H1 (cell line): Measurements from ENCODE around the gene S100PBP. TPM values are rescaled to one million over a fixed set of nuclear protein-coding genes. Genes with fewer than 3 reads are reported as not detected.

Source experiments
- CTCF ChIA-PET: fragments of 300-600 bp; sonication (Branson Sonifier 250); formaldehyde crosslinking; loops from one replicate; lab custom pipeline; 2021; ENCODE audit not compliant: partially characterized antibody; lab: Charles Lee
- POLR2A ChIA-PET: fragments of 300-600 bp; sonication (Branson Sonifier 250); formaldehyde crosslinking; loops from one replicate; lab custom pipeline; 2021; ENCODE audit warnings: inconsistent platforms; ENCODE audit not compliant: partially characterized antibody; lab: Charles Lee
- DNase-seq, 2 experiments: peaks; one replicate each; pipeline versions ENCODE4 v3.0.0 to v3.0.0-alpha.2; 2010 to 2022; ENCODE audit warnings: low spot score in 2 of 2, low read depth in 1 of 2, mixed read lengths in 1 of 2
- FAIRE-seq: peaks from 2 replicates; lab custom pipeline; 2011; peaks lifted over from hg19 to GRCh38; lab: Jason Lieb, UNC
- H2AFZ ChIP-seq: 2 replicates; pipeline ENCODE4 v1.8.1; 2012; ENCODE audit warnings: low read length, inconsistent platforms
- H2AK5ac ChIP-seq: 2 replicates; pipeline ENCODE4 v1.6.1; 2013; ENCODE audit warnings: low read depth, low read length
- H2BK120ac ChIP-seq: replicated peaks from 2 replicates; pipeline ENCODE3; 2013; ENCODE audit warnings: low read depth, low read length, inconsistent platforms
- H2BK12ac ChIP-seq: 2 replicates; pipeline ENCODE4 v1.6.1; 2013; ENCODE audit warnings: low read depth, low read length
- H2BK15ac ChIP-seq: 2 replicates; pipeline ENCODE4 v1.6.1; 2013; ENCODE audit warnings: low read length
- H2BK20ac ChIP-seq: 2 replicates; pipeline ENCODE4 v1.6.1; 2013; ENCODE audit warnings: low read length
- H2BK5ac ChIP-seq: 2 replicates; pipeline ENCODE4 v1.6.1; 2013; ENCODE audit warnings: low read depth, low read length
- H3K14ac ChIP-seq: 2 replicates; pipeline ENCODE4 v1.6.1; 2013; ENCODE audit warnings: inconsistent platforms; ENCODE audit not compliant: insufficient read length
- H3K18ac ChIP-seq: 2 replicates; pipeline ENCODE4 v1.6.1; 2013; ENCODE audit warnings: low read length; ENCODE audit errors: extremely low read depth
- H3K23ac ChIP-seq: 2 replicates; pipeline ENCODE4 v1.6.1; 2013; ENCODE audit warnings: inconsistent platforms; ENCODE audit not compliant: insufficient read length
- H3K23me2 ChIP-seq: 2 replicates; pipeline ENCODE4 v1.6.1; 2013; ENCODE audit warnings: low read depth, low read length
- H3K27ac ChIP-seq: 2 replicates; pipeline ENCODE4 v1.6.1; 2011; ENCODE audit warnings: low read depth, low read length, inconsistent platforms
- H3K27me3 ChIP-seq, 4 experiments: replicated peaks in 1 of 4; 1 replicate in 1 of 4; 2 replicates in 3 of 4; pipeline versions ENCODE4 v1.6.1 to v1.8.1; 2011 to 2013; ENCODE audit warnings: low read length in 3 of 4, mild to moderate bottlenecking in 3 of 4, inconsistent platforms in 2 of 4, mixed read lengths in 2 of 4, moderate library complexity in 1 of 4; ENCODE audit not compliant: control insufficient read depth in 3 of 4, insufficient read depth in 3 of 4; ENCODE audit errors: extremely low read depth in 1 of 4
- H3K36me3 ChIP-seq, 4 experiments: 2 replicates each; pipeline versions ENCODE4 v1.6.1 to v1.8.1; 2011 to 2013; ENCODE audit warnings: mild to moderate bottlenecking in 4 of 4, low read length in 3 of 4, moderate library complexity in 2 of 4, control low read depth in 1 of 4, inconsistent platforms in 1 of 4; ENCODE audit not compliant: insufficient read depth in 4 of 4, control insufficient read depth in 2 of 4
- H3K4ac ChIP-seq: replicated peaks from 2 replicates; pipeline ENCODE3; 2013; ENCODE audit warnings: low read length, low read depth, mixed read lengths, inconsistent platforms; ENCODE audit not compliant: insufficient read length
- H3K4me1 ChIP-seq, 4 experiments: replicated peaks in 1 of 4; 1 replicate in 1 of 4; 2 replicates in 3 of 4; pipeline versions ENCODE4 v1.6.1 to v1.8.1; 2011 to 2013; ENCODE audit warnings: low read length in 3 of 4, inconsistent platforms in 2 of 4, mixed read lengths in 1 of 4; ENCODE audit not compliant: insufficient read depth in 4 of 4, control insufficient read depth in 3 of 4
- H3K4me2 ChIP-seq, 2 experiments: 2 replicates each; pipeline versions ENCODE4 v1.6.1 to v1.8.1; 2011 to 2013; ENCODE audit warnings: low read depth in 2 of 2, low read length in 2 of 2, control low read depth in 1 of 2, inconsistent platforms in 1 of 2, mild to moderate bottlenecking in 1 of 2; ENCODE audit not compliant: insufficient read depth in 1 of 2
- H3K4me3 ChIP-seq, 4 experiments: fragments of 200-600, 300-600 bp in 1 of 4; sonication (generic), shearing (Covaris generic), sonication (Bioruptor Twin) in 1 of 4; 2 replicates each; pipeline versions ENCODE4 v1.5.1 to v1.8.1; 2011 to 2016; ENCODE audit warnings: low read length in 4 of 4, low read depth in 3 of 4, control low read depth in 2 of 4, inconsistent platforms in 2 of 4, mild to moderate bottlenecking in 2 of 4, mixed read lengths in 1 of 4, moderate library complexity in 1 of 4; ENCODE audit not compliant: insufficient read depth in 2 of 4; ENCODE audit errors: extremely low read depth in 1 of 4
- H3K56ac ChIP-seq: replicated peaks from 2 replicates; pipeline ENCODE3; 2013; ENCODE audit warnings: low read depth, mild to moderate bottlenecking, mixed read lengths, low read length, inconsistent platforms; ENCODE audit not compliant: insufficient read length
- H3K79me1 ChIP-seq: 2 replicates; pipeline ENCODE4 v1.6.1; 2013; ENCODE audit warnings: low read depth, low read length, control low read depth
- H3K79me2 ChIP-seq, 2 experiments: 2 replicates each; pipeline versions ENCODE4 v1.6.1 to v1.8.1; 2012 to 2013; ENCODE audit warnings: low read length in 2 of 2, mild to moderate bottlenecking in 2 of 2, inconsistent platforms in 1 of 2; ENCODE audit not compliant: insufficient read depth in 2 of 2, control insufficient read depth in 1 of 2
- H3K9ac ChIP-seq, 4 experiments: replicated peaks in 1 of 4; 1 replicate in 1 of 4; 2 replicates in 3 of 4; pipeline versions ENCODE4 v1.6.1 to v1.8.1; 2011 to 2013; ENCODE audit warnings: low read depth in 3 of 4, low read length in 3 of 4, control low read depth in 2 of 4, mild to moderate bottlenecking in 2 of 4, moderate library complexity in 2 of 4, inconsistent platforms in 1 of 4; ENCODE audit errors: extremely low read depth in 1 of 4
- H3K9me3 ChIP-seq, 2 experiments: 2 replicates each; pipeline versions ENCODE4 v1.6.1 to v1.8.1; 2012 to 2013; ENCODE audit warnings: mild to moderate bottlenecking in 2 of 2, moderate library complexity in 2 of 2, control low read depth in 1 of 2, inconsistent platforms in 1 of 2, low read depth in 1 of 2, low read length in 1 of 2, mixed read lengths in 1 of 2; ENCODE audit not compliant: insufficient read depth in 2 of 2
- H4K20me1 ChIP-seq, 2 experiments: replicated peaks in 1 of 2; 2 replicates each; pipeline versions ENCODE3 to v1.8.1; 2011 to 2013; ENCODE audit warnings: inconsistent platforms in 2 of 2, low read length in 2 of 2, mild to moderate bottlenecking in 1 of 2; ENCODE audit not compliant: insufficient read depth in 2 of 2, control insufficient read depth in 1 of 2
- H4K5ac ChIP-seq: 2 replicates; pipeline ENCODE4 v1.6.1; 2013; ENCODE audit warnings: low read length, low read depth, mixed read lengths, inconsistent platforms; ENCODE audit not compliant: insufficient read length
- H4K8ac ChIP-seq: 2 replicates; pipeline ENCODE4 v1.8.0; 2013; ENCODE audit warnings: mild to moderate bottlenecking, moderate library complexity, low read length, inconsistent platforms; ENCODE audit not compliant: insufficient read depth; ENCODE audit errors: extremely low read depth
- H4K91ac ChIP-seq: replicated peaks from 2 replicates; pipeline ENCODE3; 2013; ENCODE audit warnings: low read length, mixed read lengths, inconsistent platforms; ENCODE audit not compliant: insufficient read length
- SUZ12 ChIP-seq: fragments of 200-600 bp; sonication (generic); IDR thresholded peaks from 2 replicates; pipeline ENCODE4 v1.6.1; 2012; ENCODE audit warnings: mild to moderate bottlenecking, inconsistent platforms, low read length, moderate library complexity, mixed read lengths
- WGBS, 2 experiments: shearing (Covaris generic) in 1 of 2; methylation state at CpG; one replicate each; pipeline versions ENCODE4 v1.1.6 to v1.1.7; 2013 to 2015; ENCODE audit warnings: low lambda C conversion rate in 2 of 2, mixed read lengths in 2 of 2, inconsistent platforms in 1 of 2, low coverage in 1 of 2, missing lambda C conversion rate in 1 of 2; ENCODE audit not compliant: insufficient replicate concordance in 2 of 2, insufficient coverage in 1 of 2, insufficient read length in 1 of 2; ENCODE audit errors: extremely low coverage in 1 of 2, missing lambda C conversion rate in 1 of 2; 5-methylcytosine and 5-hydroxymethylcytosine counted together
- polyA plus RNA-seq, 7 experiments: library from polyadenylated mRNA; depleted of rRNA in 3 of 7; stranded (reverse) in 5 of 7; unstranded in 2 of 7; fragments of >200 nt in 5 of 7; fragments of 200-250 nt in 2 of 7; gene quantifications; 1 replicate in 5 of 7; 2 replicates in 1 of 7; 4 replicates in 1 of 7; pipeline versions ENCODE4 v1.2.1 to v1.2.3, GENCODE V29; 2011 to 2013; ENCODE audit warnings: missing spikeins in 2 of 7, mixed read lengths in 2 of 7
- total RNA-seq: library from RNA; stranded (reverse); fragmentation: NEBNext Ultra II Directional; extraction: Animal tissue kit (Norgen Biotek cat#: 25700); gene quantifications from 2 replicates; pipeline ENCODE4 v1.2.1, GENCODE V29; 2021

S100PBP gene
- total and polyA plus RNA-seq, 2 of the 8 experiments (the other 6 are each of a cell fraction or from before 2014, with no cell fraction given) = 43.8 to 68.3 TPM

DNA sequence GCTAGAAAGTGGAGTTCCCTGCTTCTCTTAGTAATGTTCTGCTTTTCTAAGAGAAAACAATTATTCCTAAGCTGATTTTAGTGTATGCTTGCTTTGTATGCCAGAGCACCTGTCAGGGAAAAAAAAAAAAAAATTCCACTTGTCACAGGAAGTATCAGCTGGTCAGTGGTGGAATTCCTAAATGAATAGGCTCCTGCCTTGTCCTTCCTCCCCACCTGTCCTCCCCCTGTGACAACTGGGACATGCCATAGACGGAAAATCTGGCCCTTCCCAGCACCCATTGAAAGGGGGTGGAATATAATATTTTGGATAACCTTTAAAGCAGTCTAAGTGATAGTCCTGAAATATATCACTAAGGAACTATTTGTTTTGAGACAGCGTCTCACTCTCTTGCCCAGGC, 42.5 kb downstream of the S100PBP start:
- Histone ChIP-seq H3K23me2 (no peaks in the 10 kb centered on the region), H2AK5ac (no peak overlapping the region), H2BK12ac (no peak overlapping the region), H2AFZ (no peak overlapping the region), H4K20me1 (peaks cover 0 to 2% of the 10 kb centered on the region in 2 experiments), H3K27ac (no peak overlapping the region), H4K91ac (no peak overlapping the region), H2BK15ac (no peak overlapping the region), H3K79me1 (no peaks in the 10 kb centered on the region), H3K4ac (no peak overlapping the region), H3K14ac (no peak overlapping the region), H2BK20ac (no peak overlapping the region), H3K9me3 (no peaks in the 10 kb centered on the region), H3K4me3 (no peak overlapping the region), H3K56ac (no peak overlapping the region), H3K79me2 (no peaks in the 10 kb centered on the region), H4K8ac (no peak overlapping the region), H3K27me3 (no peaks in the 10 kb centered on the region), H2BK120ac (no peak overlapping the region), H3K4me2 (no peak overlapping the region), H2BK5ac (no peak overlapping the region), H3K9ac (no peak overlapping the region), H3K36me3 (peaks cover 6 to 38% (median 11%) of the 10 kb centered on the region in 4 experiments; a peak in 6 of 8 replicates), H4K5ac (no peak overlapping the region), H3K4me1 (no peaks in the 10 kb centered on the region), H3K23ac (no peak overlapping the region), H3K18ac (no peak overlapping the region)
- ChIA-PET POLR2A (interaction anchor here (1.0 to 1.6 kb wide), 6 partner anchors 10 to 43 kb away, joined by 3 to 8 read pairs (median 4); partner anchors contain the start of genes FNDC5, S100PBP and YARS1), CTCF (interaction anchor here (1.1 to 3.6 kb wide), 6 partner anchors 9 to 62 kb away, joined by 3 to 11 read pairs (median 3); no protein-coding TSS in a partner anchor)
- 94% methylated on average over 2 of the region's 2 CpGs; no CpG with 5 or more reads in 1 of the 2 experiments for WGBS, 2 experiments
- no peak for DNase-seq
- FAIRE-seq = no peak
- TF ChIP-seq SUZ12 = no peak
- TF ChIP-seq, all 59 proteins: peak for 0
